Measurements from ENCODE around the gene CABP7. TPM values are rescaled to one million over a fixed set of nuclear protein-coding genes. Genes with fewer than 3 reads are reported as not detected.

The CABP7 gene
- total RNA-seq, 1 donor from 2014 or later: not detected

DNA sequence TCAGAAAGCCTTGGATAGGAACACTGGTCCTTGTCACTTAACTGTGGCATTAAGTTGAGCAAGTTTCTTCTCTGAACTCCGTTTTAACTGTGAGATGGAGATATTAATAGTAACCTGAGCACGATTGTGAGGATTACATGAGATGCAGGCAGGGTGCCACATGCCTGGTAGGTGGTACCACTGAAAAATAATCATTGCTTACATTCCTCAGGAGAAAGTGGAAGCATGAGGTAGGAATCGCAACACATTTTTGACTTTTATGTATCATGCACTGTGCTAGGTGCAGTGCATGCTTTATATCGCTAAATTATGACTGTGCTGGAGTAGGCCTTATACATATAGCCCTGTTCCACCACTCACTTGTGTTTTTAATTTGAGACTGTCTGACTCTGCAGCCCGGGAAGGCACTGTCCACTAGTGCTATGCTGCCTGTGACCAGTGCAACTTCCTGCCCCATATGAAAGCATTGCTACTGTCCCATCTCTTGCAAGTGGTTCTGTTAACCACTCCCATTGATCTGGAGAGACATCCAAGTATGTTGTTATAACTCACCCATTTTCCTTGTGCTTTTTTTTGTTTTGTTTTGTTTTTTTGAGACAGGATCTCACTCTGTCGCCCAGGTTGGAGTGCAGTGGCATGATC is 48.4 kb downstream of the CABP7 start:
- Histone ChIP-seq H3K9me3 (ENCODE audit: control insufficient read depth in 3 of 3, low read length in 3 of 3) (no peaks in the 10 kb centered on the region), H3K27me3 (ENCODE audit: control insufficient read depth in 3 of 3, insufficient read depth in 3 of 3, low read length in 3 of 3) (no peaks in the 10 kb centered on the region), H3K4me1 (ENCODE audit: control insufficient read depth in 3 of 3, insufficient read depth in 3 of 3, low read length in 3 of 3) (peaks cover 42 to 58% (median 43%) of the 10 kb centered on the region in 3 donors), H3K9ac (ENCODE audit: low read depth in 1 of 3, low read length in 3 of 3) (peak overlapping the region; percentile 92 to 100 (median 99)), H3K4me3 (ENCODE audit: low read length in 3 of 3) (peak overlapping the region; percentile 94 to 100 (median 100)), H3K27ac (ENCODE audit: low read depth, low read length) (peak overlapping the region; percentile 97), H3K36me3 (ENCODE audit: control insufficient read depth in 3 of 3, insufficient read depth in 3 of 3, low read length in 3 of 3) (peaks cover 17 to 20% (median 20%) of the 10 kb centered on the region in 3 donors)

DNA sequence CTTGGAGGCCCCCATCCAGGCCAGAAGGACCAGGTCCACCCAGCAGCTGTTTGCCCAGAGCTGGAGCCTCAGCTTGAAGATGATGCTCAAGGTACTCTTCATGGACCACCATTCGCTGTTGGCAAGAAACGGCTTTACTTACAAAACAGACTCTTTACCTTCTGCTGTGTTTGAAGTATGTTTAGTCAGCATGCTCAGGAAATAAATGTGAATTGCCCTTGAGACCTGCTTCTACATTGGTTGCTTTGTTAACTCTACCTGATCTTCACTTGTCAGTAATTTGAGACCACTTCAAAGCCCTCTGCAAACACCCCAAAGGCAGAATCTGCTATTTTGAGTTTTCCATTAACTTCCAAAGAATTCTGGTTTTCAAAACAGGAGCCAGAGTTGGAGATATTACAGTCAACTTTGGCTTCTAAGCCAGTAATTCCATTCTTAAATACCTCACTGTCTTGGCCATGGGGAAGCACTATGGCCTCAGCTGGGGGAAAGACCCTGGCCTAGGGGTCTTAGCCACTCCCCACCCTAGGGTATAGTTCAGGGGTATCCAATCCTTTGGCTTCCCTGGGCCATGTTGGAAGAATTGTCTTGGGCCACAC is 50.0 kb downstream of the CABP7 start:
- no peaks in the 10 kb centered on the region for H3K27me3 ChIP-seq (ENCODE audit: control insufficient read depth in 3 of 3, insufficient read depth in 3 of 3, low read length in 3 of 3)
- no peak overlapping the region for H3K4me3 ChIP-seq (ENCODE audit: low read length in 3 of 3)
- no peaks in the 10 kb centered on the region for H3K9me3 ChIP-seq (ENCODE audit: control insufficient read depth in 3 of 3, low read length in 3 of 3)
- no peak overlapping the region for H3K27ac ChIP-seq (ENCODE audit: low read depth, low read length)
- peaks cover 42 to 61% (median 47%) of the 10 kb centered on the region in 3 donors for H3K4me1 ChIP-seq (ENCODE audit: control insufficient read depth in 3 of 3, insufficient read depth in 3 of 3, low read length in 3 of 3)
- H3K9ac ChIP-seq (ENCODE audit: low read depth in 1 of 3, low read length in 3 of 3): no peak overlapping the region
- peaks cover 17 to 20% (median 20%) of the 10 kb centered on the region in 3 donors for H3K36me3 ChIP-seq (ENCODE audit: control insufficient read depth in 3 of 3, insufficient read depth in 3 of 3, low read length in 3 of 3)

DNA sequence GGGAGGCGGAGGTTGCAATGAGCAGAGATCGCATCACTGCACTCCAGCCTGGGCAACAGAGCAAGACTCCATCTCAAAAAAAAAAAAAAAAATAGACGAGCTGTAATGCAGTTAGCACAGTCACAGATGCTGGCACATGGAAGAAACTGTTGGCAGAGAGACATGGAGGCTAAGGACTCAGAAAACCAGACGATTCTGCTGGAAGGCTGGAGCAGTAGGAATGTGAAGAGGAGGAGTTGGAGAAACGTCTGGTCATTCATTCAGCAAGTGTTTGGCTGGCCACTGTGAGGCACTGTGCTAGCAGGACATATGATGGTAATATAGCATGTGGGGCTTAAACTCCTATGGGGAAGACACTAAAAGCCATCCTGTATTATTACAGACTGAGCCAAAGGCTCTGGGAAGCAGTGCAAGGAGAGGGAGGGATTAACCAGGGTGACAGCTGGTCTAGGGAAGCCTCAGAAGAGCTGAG is 52.4 kb downstream of the CABP7 start:
- Histone ChIP-seq H3K4me1 (ENCODE audit: control insufficient read depth in 3 of 3, insufficient read depth in 3 of 3, low read length in 3 of 3) (peaks cover 33 to 44% (median 37%) of the 10 kb centered on the region in 3 donors), H3K27ac (ENCODE audit: low read depth, low read length) (peak overlapping the region; percentile 40), H3K9ac (ENCODE audit: low read depth in 1 of 3, low read length in 3 of 3) (peak overlapping the region in 1 of 3 donors; percentile 25), H3K9me3 (ENCODE audit: control insufficient read depth in 3 of 3, low read length in 3 of 3) (no peaks in the 10 kb centered on the region), H3K36me3 (ENCODE audit: control insufficient read depth in 3 of 3, insufficient read depth in 3 of 3, low read length in 3 of 3) (peaks cover 17 to 20% (median 20%) of the 10 kb centered on the region in 3 donors), H3K4me3 (ENCODE audit: low read length in 3 of 3) (no peak overlapping the region), H3K27me3 (ENCODE audit: control insufficient read depth in 3 of 3, insufficient read depth in 3 of 3, low read length in 3 of 3) (no peaks in the 10 kb centered on the region)

GRCh38 chr22:29773233-29773632 is 53.4 kb downstream of the CABP7 start:
- peak overlapping the region in 1 of 3 donors; percentile 57 for H3K9ac ChIP-seq (ENCODE audit: low read depth in 1 of 3, low read length in 3 of 3)

GRCh38 chr22:29780220-29780619 is 60.4 kb downstream of the CABP7 start:
- Histone ChIP-seq H3K9ac (ENCODE audit: low read depth in 1 of 3, low read length in 3 of 3) (peak overlapping the region in 2 of 3 donors; percentile 23 to 74), H3K9me3 (ENCODE audit: control insufficient read depth in 3 of 3, low read length in 3 of 3) (no peaks in the 10 kb centered on the region), H3K27me3 (ENCODE audit: control insufficient read depth in 3 of 3, insufficient read depth in 3 of 3, low read length in 3 of 3) (no peaks in the 10 kb centered on the region), H3K4me1 (ENCODE audit: control insufficient read depth in 3 of 3, insufficient read depth in 3 of 3, low read length in 3 of 3) (peaks cover 42 to 47% (median 44%) of the 10 kb centered on the region in 3 donors), H3K36me3 (ENCODE audit: control insufficient read depth in 3 of 3, insufficient read depth in 3 of 3, low read length in 3 of 3) (no peaks in the 10 kb centered on the region), H3K4me3 (ENCODE audit: low read length in 3 of 3) (no peak overlapping the region), H3K27ac (ENCODE audit: low read depth, low read length) (peak overlapping the region; percentile 82)

More at GRCh38 chr22:29773233-29773632, 53.4 kb downstream of the CABP7 start:
- H3K27me3 ChIP-seq (ENCODE audit: control insufficient read depth in 3 of 3, insufficient read depth in 3 of 3, low read length in 3 of 3): no peaks in the 10 kb centered on the region
- H3K4me3 ChIP-seq (ENCODE audit: low read length in 3 of 3): no peak overlapping the region
- no peaks in the 10 kb centered on the region for H3K9me3 ChIP-seq (ENCODE audit: control insufficient read depth in 3 of 3, low read length in 3 of 3)
- peaks cover 27 to 34% (median 31%) of the 10 kb centered on the region in 3 donors for H3K4me1 ChIP-seq (ENCODE audit: control insufficient read depth in 3 of 3, insufficient read depth in 3 of 3, low read length in 3 of 3)
- peak overlapping the region; percentile 38 for H3K27ac ChIP-seq (ENCODE audit: low read depth, low read length)
- peaks cover 17 to 20% (median 20%) of the 10 kb centered on the region in 3 donors for H3K36me3 ChIP-seq (ENCODE audit: control insufficient read depth in 3 of 3, insufficient read depth in 3 of 3, low read length in 3 of 3)

GRCh38 chr22:29780748-29781676 is 61.2 kb downstream of the CABP7 start:
- peaks cover 42 to 47% (median 44%) of the 10 kb centered on the region in 3 donors for H3K4me1 ChIP-seq (ENCODE audit: control insufficient read depth in 3 of 3, insufficient read depth in 3 of 3, low read length in 3 of 3)
- no peaks in the 10 kb centered on the region for H3K36me3 ChIP-seq (ENCODE audit: control insufficient read depth in 3 of 3, insufficient read depth in 3 of 3, low read length in 3 of 3)
- H3K4me3 ChIP-seq (ENCODE audit: low read length in 3 of 3): peak overlapping the region in 2 of 3 donors; percentile 13 to 19
- no peaks in the 10 kb centered on the region for H3K9me3 ChIP-seq (ENCODE audit: control insufficient read depth in 3 of 3, low read length in 3 of 3)
- H3K27ac ChIP-seq (ENCODE audit: low read depth, low read length): peak overlapping the region; percentile 82
- no peaks in the 10 kb centered on the region for H3K27me3 ChIP-seq (ENCODE audit: control insufficient read depth in 3 of 3, insufficient read depth in 3 of 3, low read length in 3 of 3)
- H3K9ac ChIP-seq (ENCODE audit: low read depth in 1 of 3, low read length in 3 of 3): peak overlapping the region; percentile 23 to 74 (median 28)

Small RNA genes lying within 50 kb of the gene (small RNA-seq; reads per million reads assigned to genes)
- gene AC004882.2 (not detected), gene RF00019 (not detected)

Other genes with a start within 250 kb of the CABP7 start
- gene NEFH, start 239.8 kb upstream of the CABP7 start, total RNA-seq: 0.52 TPM
- gene THOC5, start 166.2 kb upstream of the CABP7 start, total RNA-seq: 43.8 TPM
- 22.4 TPM for gene NIPSNAP1, start 138.9 kb upstream of the CABP7 start, total RNA-seq
- gene NF2, start 116.4 kb upstream of the CABP7 start, total RNA-seq: 29.2 TPM
- 18.8 TPM for gene ZMAT5, start 47.0 kb downstream of the CABP7 start, total RNA-seq
- 57.9 TPM for gene UQCR10, start 47.4 kb downstream of the CABP7 start, total RNA-seq
- 15.7 TPM for gene ASCC2, start 118.3 kb downstream of the CABP7 start, total RNA-seq
- gene MTMR3, start 163.2 kb downstream of the CABP7 start, total RNA-seq: 38.6 TPM